Activated CD8-positive, alpha-beta T cell treated with anti-CD3 and anti-CD28 coated beads, Interleukin-2, amount 10 ng/mL, durations not matched to agents 7 days and 5 days (primary cell): Measurements from ENCODE around the gene ITPR1. TPM values are rescaled to one million over a fixed set of nuclear protein-coding genes. Genes with fewer than 3 reads are reported as not detected.

Experiments used
- ATAC-seq: fragments of 150-1000 bp; cut with Tn5 transposase; one replicate; pipeline ENCODE4 v1.10.0; 2021; ENCODE audit warnings: moderate library complexity
- CTCF ChIA-PET: fragments of 350-600 bp; sonication (Branson Sonifier 250); formaldehyde crosslinking; loops from one replicate; lab custom pipeline; 2021; ENCODE audit warnings: antibody characterized with exemption; lab: Charles Lee
- POLR2A ChIA-PET: fragments of 350-600 bp; sonication (Branson Sonifier 250); formaldehyde crosslinking; loops from one replicate; lab custom pipeline; 2021; ENCODE audit warnings: antibody characterized with exemption; lab: Charles Lee
- DNase-seq: peaks from one replicate; pipeline ENCODE4 v3.0.0-alpha.2; 2020
- H3K27ac Mint-ChIP-seq: one replicate; pipeline ENCODE4 v1.8.0; 2021; ENCODE audit warnings: mild to moderate bottlenecking, mixed read lengths
- H3K27me3 Mint-ChIP-seq: one replicate; pipeline ENCODE4 v1.8.0; 2021; ENCODE audit warnings: low read depth, mixed read lengths
- H3K36me3 Mint-ChIP-seq: one replicate; pipeline ENCODE4 v1.8.0; 2021; ENCODE audit warnings: low read depth, mixed read lengths
- H3K4me1 Mint-ChIP-seq: one replicate; pipeline ENCODE4 v1.8.0; 2021; ENCODE audit warnings: low read depth, mixed read lengths
- H3K4me3 Mint-ChIP-seq: one replicate; pipeline ENCODE4 v1.8.0; 2021; ENCODE audit warnings: mild to moderate bottlenecking, mixed read lengths
- H3K9me3 Mint-ChIP-seq: one replicate; pipeline ENCODE4 v1.8.0; 2022; ENCODE audit warnings: mixed read lengths; ENCODE audit not compliant: insufficient read depth
- total RNA-seq, 2 experiments: library from RNA; stranded (reverse); gene quantifications; one replicate each; pipeline ENCODE4 v1.2.3, GENCODE V29; 2021

The ITPR1 gene
- total RNA-seq, 2 experiments from 2014 or later: 53.8 to 57.3 TPM

DNA sequence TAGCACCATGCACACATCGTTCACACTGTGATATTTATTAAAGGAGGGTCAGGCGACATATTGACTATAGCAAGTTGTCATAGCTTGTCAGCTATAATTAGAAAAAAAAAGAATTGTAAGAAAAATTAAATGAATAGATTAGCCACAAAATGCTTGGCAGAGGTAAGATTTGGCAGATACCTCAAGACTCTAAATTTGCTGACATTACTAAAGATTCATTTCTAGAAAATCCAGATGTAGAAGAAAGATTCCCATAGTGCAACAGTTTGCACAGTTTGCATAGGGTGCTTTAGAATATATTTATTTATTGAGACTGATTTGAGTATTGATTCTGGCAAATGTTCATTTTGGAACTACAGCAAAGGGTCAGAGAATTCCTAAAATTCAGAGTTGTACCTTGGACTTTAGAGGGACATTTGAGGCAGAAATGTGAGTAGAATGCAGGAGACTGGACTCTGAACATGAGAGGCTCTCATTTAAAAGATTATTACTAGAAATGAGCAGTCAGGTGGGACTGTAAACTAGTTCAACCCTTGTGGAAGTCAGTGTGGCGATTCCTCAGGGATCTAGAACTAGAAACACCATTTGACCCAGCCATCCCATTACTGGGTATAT is 384.1 kb downstream of the ITPR1 start:
- Mint-ChIP-seq H3K27me3 (no peaks in the 10 kb centered on the region), H3K4me1 (peaks cover 20% of the 10 kb centered on the region), H3K27ac (no peak overlapping the region), H3K9me3 (no peaks in the 10 kb centered on the region), H3K4me3 (no peak overlapping the region), H3K36me3 (peaks cover 7% of the 10 kb centered on the region)
- DNase-seq (no peak), ATAC-seq (no peak)
- CTCF ChIA-PET: interaction anchor here (4.4 kb wide), 1 partner anchor 8 kb away, joined by 22 read pairs; no protein-coding TSS in a partner anchor
- POLR2A ChIA-PET: no interaction called here

DNA sequence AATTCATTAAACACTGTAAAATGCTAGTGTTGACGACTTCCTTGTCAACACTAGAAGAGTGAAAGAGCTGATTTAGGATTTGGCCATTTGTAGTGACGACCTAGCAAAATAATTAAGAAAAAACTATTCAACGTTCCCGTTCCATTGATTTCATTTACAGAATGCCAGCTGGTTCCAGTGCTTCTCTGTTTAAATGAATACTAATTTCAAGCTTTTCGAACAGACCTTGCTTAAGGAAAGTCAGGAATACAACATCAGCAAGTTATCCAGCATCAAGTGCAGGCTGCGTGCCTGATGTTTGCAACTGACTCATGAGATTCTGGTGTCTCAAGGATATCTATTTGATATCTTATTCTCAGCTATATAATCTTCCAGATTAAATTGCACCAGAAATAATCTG is 387.7 kb downstream of the ITPR1 start:
- Mint-ChIP-seq H3K36me3 (peaks cover 7% of the 10 kb centered on the region), H3K27me3 (no peaks in the 10 kb centered on the region), H3K4me3 (no peak overlapping the region), H3K9me3 (peaks cover 4% of the 10 kb centered on the region), H3K4me1 (peaks cover 11% of the 10 kb centered on the region), H3K27ac (no peak overlapping the region)
- ATAC-seq: no peak
- POLR2A ChIA-PET: interaction anchor here (1.2 to 1.7 kb wide), 2 partner anchors 98 to 99 kb away, joined by 3 to 5 read pairs; no protein-coding TSS in a partner anchor
- DNase-seq: no peak
- CTCF ChIA-PET: interaction anchor here (1.0 to 1.4 kb wide), 3 partner anchors 15 to 99 kb away, joined by 3 to 5 read pairs (median 4); partner anchors contain the start of gene BHLHE40

DNA sequence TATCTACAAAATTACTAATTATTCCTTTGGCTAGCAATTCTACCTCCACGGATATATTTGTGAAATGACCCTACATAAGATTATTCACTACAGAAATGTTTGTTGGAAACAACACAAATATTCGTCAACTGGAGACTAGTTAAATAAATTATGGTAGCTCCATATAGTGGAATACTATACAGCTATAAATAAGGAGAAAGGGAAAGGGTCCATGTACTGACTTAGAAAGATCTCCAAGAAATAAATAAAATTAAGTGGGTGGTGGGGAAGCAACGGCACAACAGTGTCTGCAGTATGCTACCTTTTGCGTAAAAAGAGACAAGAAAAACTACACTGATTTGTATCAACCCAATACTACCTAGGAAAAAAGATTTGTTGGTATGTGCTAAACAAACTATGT is 389.4 kb downstream of the ITPR1 start:
- CTCF ChIA-PET: no interaction called here
- POLR2A ChIA-PET: no interaction called here
- Mint-ChIP-seq H3K4me3 (no peak overlapping the region), H3K27me3 (no peaks in the 10 kb centered on the region), H3K36me3 (peaks cover 13% of the 10 kb centered on the region), H3K4me1 (peaks cover 25% of the 10 kb centered on the region), H3K9me3 (peaks cover 4% of the 10 kb centered on the region), H3K27ac (no peak overlapping the region)
- no peak for DNase-seq
- ATAC-seq: no peak

DNA sequence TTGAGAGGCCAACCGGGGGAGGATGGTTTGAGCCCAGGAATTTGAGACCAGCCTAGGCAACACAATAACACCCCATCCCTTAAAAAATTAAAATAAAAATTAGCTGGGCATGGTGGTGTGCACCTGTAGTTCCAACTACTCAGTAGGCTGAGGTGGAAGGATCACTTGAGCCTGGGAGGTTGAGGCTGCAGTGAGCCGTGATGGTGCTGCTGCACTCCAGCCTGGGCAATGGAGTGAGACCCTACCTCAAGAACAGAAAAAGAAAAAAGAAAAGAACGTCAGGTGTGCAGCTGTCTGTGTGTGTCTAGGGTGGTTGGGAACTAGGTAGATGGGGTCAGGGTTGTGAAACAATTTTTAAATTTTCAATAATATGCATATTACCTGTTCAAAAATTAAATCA is 389.9 kb downstream of the ITPR1 start:
- no peak overlapping the region for H3K27ac Mint-ChIP-seq
- DNase-seq (no peak), ATAC-seq (no peak)

DNA sequence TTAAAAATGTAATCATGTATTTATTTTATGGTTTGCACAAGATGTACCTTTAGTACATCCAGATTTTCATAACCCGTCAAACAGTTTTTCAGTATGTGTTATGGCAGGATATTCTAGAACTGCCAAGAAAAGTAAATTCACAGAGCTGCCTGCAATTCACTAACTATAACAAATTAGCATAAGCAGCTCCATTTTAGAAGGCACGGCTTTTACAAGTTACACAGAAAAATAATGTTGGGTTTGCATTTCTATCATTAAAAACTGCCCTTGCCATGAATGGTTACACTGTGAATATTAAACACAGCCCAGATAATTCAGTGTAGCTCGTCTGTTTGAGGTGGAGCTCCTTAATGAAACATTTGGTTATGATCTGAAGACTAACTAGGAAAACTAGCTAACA is 391.7 kb downstream of the ITPR1 start:
- POLR2A ChIA-PET: interaction anchor here (1.0 kb wide), 1 partner anchor 34 kb away, joined by 3 read pairs; no protein-coding TSS in a partner anchor
- H3K27me3 Mint-ChIP-seq: no peaks in the 10 kb centered on the region
- H3K4me3 Mint-ChIP-seq: no peak overlapping the region

More for the DNA sequence above, 389.9 kb downstream of the ITPR1 start:
- peaks cover 28% of the 10 kb centered on the region for H3K4me1 Mint-ChIP-seq
- POLR2A ChIA-PET: no interaction called here
- H3K9me3 Mint-ChIP-seq: peaks cover 4% of the 10 kb centered on the region
- H3K36me3 Mint-ChIP-seq: peaks cover 13% of the 10 kb centered on the region
- CTCF ChIA-PET: no interaction called here
- H3K4me3 Mint-ChIP-seq: no peak overlapping the region
- no peaks in the 10 kb centered on the region for H3K27me3 Mint-ChIP-seq

DNA sequence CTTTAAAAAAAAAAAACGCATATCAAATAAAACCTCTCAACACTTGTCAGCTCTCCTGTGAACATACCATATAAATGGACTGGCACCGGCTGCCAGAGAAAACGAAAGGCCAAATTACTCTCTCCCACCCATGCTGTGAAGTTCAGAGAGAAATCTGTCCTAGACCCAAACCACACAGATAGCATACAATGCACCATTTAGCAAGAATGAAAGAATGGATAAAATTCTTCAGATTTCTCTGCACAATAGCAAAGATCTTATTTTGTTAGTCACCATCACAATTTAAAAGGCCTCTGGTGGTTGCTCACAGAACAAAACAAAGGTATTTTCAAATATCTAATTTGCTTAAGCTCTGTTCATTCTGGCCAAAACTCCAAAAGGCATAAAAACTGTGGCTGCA is 392.2 kb downstream of the ITPR1 start:
- CTCF ChIA-PET: interaction anchor here (0.9 to 1.9 kb wide), 6 partner anchors 10 to 174 kb away, joined by 3 to 22 read pairs (median 6); no protein-coding TSS in a partner anchor
- no peak overlapping the region for H3K4me3 Mint-ChIP-seq

More for the DNA sequence above, 391.7 kb downstream of the ITPR1 start:
- no peak overlapping the region for H3K27ac Mint-ChIP-seq
- H3K4me1 Mint-ChIP-seq: peaks cover 47% of the 10 kb centered on the region
- peaks cover 9% of the 10 kb centered on the region for H3K36me3 Mint-ChIP-seq
- peaks cover 4% of the 10 kb centered on the region for H3K9me3 Mint-ChIP-seq
- DNase-seq: no peak
- no peak for ATAC-seq
- CTCF ChIA-PET: interaction anchor here (0.7 to 1.9 kb wide), 7 partner anchors 10 to 173 kb away, joined by 3 to 22 read pairs (median 5); no protein-coding TSS in a partner anchor

DNA sequence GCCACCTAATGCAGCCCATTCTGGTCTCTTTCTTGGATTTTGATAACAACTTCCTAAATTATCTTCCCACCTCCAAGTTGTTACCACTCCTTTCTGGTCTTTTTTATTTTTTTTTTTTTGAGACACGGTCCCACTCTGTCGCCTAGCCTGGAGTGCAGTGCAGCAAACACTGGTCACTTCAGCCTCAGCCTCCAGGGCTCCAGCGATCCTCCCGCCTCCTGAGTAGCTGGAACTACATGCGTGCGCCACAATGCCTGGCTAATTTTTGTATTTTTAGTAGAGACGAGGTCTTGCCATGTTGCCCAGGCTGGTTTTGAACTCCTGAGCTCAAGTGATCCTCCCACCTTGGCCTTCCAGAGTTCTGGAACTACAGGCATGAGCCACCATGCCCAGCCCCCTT is 393.3 kb downstream of the ITPR1 start:
- Mint-ChIP-seq H3K9me3 (peaks cover 4% of the 10 kb centered on the region), H3K36me3 (peaks cover 9% of the 10 kb centered on the region), H3K4me1 (peaks cover 45% of the 10 kb centered on the region), H3K27ac (no peak overlapping the region), H3K27me3 (no peaks in the 10 kb centered on the region), H3K4me3 (no peak overlapping the region)
- ChIA-PET CTCF (interaction anchor here (1.5 to 1.9 kb wide), 2 partner anchors 90 to 175 kb away, joined by 5 to 6 read pairs; no protein-coding TSS in a partner anchor), POLR2A (no interaction called here)
- ATAC-seq: no peak
- DNase-seq: no peak

More for the DNA sequence above, 392.2 kb downstream of the ITPR1 start:
- peaks cover 4% of the 10 kb centered on the region for H3K9me3 Mint-ChIP-seq
- DNase-seq: no peak
- no peak overlapping the region for H3K27ac Mint-ChIP-seq
- peaks cover 9% of the 10 kb centered on the region for H3K36me3 Mint-ChIP-seq
- H3K27me3 Mint-ChIP-seq: no peaks in the 10 kb centered on the region
- ATAC-seq: no peak
- POLR2A ChIA-PET: interaction anchor here (1.0 kb wide), 1 partner anchor 35 kb away, joined by 3 read pairs; no protein-coding TSS in a partner anchor
- H3K4me1 Mint-ChIP-seq: peaks cover 49% of the 10 kb centered on the region

DNA sequence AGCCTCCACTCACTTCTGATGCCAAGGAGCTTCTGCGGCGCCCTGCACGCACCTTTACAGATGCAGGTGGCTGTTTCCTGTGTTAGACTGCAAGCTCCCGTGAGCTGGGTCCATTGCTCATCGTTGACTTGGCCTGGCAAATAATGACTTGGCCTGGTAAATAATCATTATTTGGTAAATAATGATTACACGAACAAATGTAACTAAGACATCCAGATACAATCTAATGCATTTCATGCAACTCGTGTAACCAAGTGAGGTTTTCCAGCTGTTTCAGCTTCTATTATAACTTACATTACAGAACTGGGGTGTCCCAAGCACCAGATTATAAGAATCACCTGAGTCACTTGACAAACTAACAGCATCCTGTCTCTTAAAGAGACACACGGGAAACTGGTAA is 394.0 kb downstream of the ITPR1 start:
- ChIA-PET CTCF (interaction anchor here (1.5 to 1.6 kb wide), 2 partner anchors 90 to 175 kb away, joined by 6 read pairs; no protein-coding TSS in a partner anchor), POLR2A (interaction anchor here (1.5 kb wide), 1 partner anchor 93 kb away, joined by 4 read pairs; no protein-coding TSS in a partner anchor)
- H3K36me3 Mint-ChIP-seq: peaks cover 9% of the 10 kb centered on the region
- peaks cover 45% of the 10 kb centered on the region for H3K4me1 Mint-ChIP-seq
- DNase-seq: no peak
- ATAC-seq: no peak
- H3K27me3 Mint-ChIP-seq: no peaks in the 10 kb centered on the region
- H3K27ac Mint-ChIP-seq: no peak overlapping the region
- peaks cover 4% of the 10 kb centered on the region for H3K9me3 Mint-ChIP-seq
- no peak overlapping the region for H3K4me3 Mint-ChIP-seq

DNA sequence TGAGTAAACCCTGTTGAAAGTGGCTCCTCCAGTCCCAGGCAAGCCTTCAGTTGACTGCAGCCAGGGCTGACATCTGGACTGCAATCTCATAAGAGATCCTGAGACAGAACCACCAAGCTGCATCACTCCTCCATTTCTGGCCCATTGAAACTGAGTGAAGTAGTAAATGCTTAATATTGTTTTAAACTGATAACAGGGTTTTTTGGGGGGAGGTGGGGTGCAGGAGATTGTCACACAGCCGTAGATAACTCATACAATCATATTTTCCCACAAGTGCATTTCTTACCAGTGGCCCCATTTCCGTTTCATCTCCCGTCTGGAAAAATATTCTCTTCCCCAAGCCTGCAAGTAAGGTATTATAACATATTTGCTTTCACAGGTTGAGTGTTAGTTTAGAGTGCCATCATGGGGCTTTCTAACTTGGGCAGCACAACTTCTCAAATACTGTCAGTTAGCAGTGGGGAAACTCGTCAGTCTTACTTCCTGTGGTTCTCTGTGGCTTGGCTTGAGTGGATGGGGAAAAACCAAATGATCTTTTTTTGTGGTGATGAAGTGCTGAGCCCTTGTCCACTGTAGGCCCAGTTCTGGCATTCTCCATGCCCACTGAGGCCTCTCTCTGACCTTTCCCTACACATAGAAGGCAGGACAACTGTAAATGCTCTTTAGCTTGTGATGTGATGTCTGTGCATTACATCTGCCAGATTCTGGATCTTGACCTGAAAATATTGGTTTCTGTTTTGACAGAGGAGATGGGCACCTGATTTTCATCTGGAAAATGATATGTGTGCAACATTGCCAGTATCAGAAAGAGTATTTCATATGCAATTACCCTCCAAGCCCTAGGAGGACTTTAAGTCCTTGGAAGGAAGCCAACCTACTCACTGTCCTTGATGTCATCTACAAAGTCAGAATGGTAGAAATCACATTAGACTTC is 396.0 kb downstream of the ITPR1 start:
- H3K36me3 Mint-ChIP-seq: peaks cover 10% of the 10 kb centered on the region
- H3K9me3 Mint-ChIP-seq: no peaks in the 10 kb centered on the region
- ATAC-seq (peak; percentile 88), DNase-seq (peak; percentile 60)
- peaks cover 45% of the 10 kb centered on the region for H3K4me1 Mint-ChIP-seq
- H3K4me3 Mint-ChIP-seq: peak overlapping the region; percentile 11
- no peaks in the 10 kb centered on the region for H3K27me3 Mint-ChIP-seq
- H3K27ac Mint-ChIP-seq: peak overlapping the region; percentile 89
- CTCF ChIA-PET: interaction anchor here (0.6 to 2.1 kb wide), 17 partner anchors 13 to 177 kb away, joined by 3 to 6 read pairs (median 3); partner anchors contain the start of gene BHLHE40
- POLR2A ChIA-PET: interaction anchor here (0.6 to 1.8 kb wide), 8 partner anchors 21 to 95 kb away, joined by 3 to 8 read pairs (median 4); partner anchors contain the start of gene BHLHE40

DNA sequence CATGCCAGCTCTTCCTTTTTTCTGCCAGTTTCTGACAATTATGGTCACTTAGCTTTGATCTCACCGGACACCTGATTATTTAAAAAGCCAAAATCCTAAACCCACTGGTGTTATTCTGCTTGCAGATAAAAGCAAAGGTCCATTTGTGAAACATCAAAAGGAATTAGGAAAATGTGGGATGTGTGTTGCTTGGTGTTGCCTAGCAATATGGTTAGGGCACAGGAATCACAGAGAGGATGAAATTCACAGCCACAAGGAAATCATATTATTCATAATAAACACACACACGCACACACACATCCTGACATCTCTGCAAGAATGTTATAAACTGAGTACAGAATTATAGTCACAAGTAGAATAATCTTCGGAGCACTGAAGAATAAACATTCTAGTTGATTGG is 396.7 kb downstream of the ITPR1 start:
- no peak overlapping the region for H3K4me3 Mint-ChIP-seq
- H3K27me3 Mint-ChIP-seq: no peaks in the 10 kb centered on the region
- ATAC-seq: no peak
- no peaks in the 10 kb centered on the region for H3K9me3 Mint-ChIP-seq
- no peak for DNase-seq
- H3K36me3 Mint-ChIP-seq: peaks cover 10% of the 10 kb centered on the region
- CTCF ChIA-PET: interaction anchor here (0.7 to 2.1 kb wide), 9 partner anchors 14 to 168 kb away, joined by 3 to 6 read pairs (median 3); partner anchors contain the start of gene BHLHE40
- H3K4me1 Mint-ChIP-seq: peaks cover 46% of the 10 kb centered on the region
- POLR2A ChIA-PET: interaction anchor here (1.3 to 1.5 kb wide), 3 partner anchors 89 to 94 kb away, joined by 3 to 6 read pairs (median 4); partner anchors contain the start of gene BHLHE40
- H3K27ac Mint-ChIP-seq: peak overlapping the region; percentile 89
